ENCODE measurements around the gene MPHOSPH8. TPM values are rescaled to one million over a fixed set of nuclear protein-coding genes. Genes with fewer than 3 reads are reported as not detected.

MPHOSPH8 gene
- total RNA-seq, 4 donors from 2014 or later = 25.8 to 62.7 (median 48.6) TPM

DNA sequence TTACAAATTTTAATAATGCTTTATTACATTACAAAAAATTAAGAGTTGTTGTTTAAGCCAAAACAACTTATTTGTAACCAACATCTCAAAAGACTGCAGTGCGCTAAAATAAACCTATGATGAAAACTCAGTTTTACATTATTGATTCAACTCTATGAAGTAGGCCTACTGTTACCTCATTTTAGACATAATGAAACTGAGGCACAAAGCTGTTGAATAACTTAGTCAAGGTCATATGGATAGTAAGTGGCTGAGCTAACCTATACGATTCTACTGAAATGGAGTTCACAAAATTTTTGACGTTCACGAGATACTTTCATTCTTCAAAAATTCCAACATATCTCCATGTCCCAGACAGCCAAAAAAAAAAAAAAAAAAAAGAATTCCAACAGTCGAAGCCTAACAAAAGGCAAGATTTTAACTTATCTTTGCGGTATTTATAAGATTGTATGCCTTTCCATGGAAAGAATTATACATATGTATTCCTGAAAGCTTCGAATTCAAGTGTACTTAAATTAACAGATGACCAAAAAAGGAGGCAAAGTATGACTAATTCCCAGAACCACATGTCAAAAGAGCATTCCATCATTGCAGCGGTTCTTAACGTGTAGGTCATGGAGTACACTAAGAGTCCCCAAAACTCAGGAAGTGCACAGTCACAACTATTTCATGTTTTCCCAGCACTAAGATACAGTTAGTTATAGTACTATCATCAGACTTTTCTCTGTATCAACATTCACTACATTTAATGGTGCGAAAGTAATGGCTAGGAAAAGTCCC is 79.9 kb downstream of the MPHOSPH8 start:
- DNase-seq = no peak
- no peak overlapping the region for H3K4me3 ChIP-seq
- TF ChIP-seq, protein P1, sequence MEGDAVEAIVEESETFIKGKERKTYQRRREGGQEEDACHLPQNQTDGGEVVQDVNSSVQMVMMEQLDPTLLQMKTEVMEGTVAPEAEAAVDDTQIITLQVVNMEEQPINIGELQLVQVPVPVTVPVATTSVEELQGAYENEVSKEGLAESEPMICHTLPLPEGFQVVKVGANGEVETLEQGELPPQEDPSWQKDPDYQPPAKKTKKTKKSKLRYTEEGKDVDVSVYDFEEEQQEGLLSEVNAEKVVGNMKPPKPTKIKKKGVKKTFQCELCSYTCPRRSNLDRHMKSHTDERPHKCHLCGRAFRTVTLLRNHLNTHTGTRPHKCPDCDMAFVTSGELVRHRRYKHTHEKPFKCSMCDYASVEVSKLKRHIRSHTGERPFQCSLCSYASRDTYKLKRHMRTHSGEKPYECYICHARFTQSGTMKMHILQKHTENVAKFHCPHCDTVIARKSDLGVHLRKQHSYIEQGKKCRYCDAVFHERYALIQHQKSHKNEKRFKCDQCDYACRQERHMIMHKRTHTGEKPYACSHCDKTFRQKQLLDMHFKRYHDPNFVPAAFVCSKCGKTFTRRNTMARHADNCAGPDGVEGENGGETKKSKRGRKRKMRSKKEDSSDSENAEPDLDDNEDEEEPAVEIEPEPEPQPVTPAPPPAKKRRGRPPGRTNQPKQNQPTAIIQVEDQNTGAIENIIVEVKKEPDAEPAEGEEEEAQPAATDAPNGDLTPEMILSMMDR (IDR thresholded peaks at IDR 0.05) = no peak
- no peak for TF ChIP-seq POLR2A (IDR thresholded peaks at IDR 0.05)
- TF ChIP-seq EP300 (IDR thresholded peaks at IDR 0.05; ENCODE audit: low read depth) = no peak
- no peak for TF ChIP-seq POLR2AphosphoS5 (IDR thresholded peaks at IDR 0.05)
- no peaks in the 10 kb centered on the region for H3K4me1 ChIP-seq
- intact Hi-C loops (cut with DNase I; ENCODE audit: low total_unique reads) = no loop called here
- H3K27me3 ChIP-seq = no peaks in the 10 kb centered on the region
- no peaks in the 10 kb centered on the region for H3K9me3 ChIP-seq
- in situ Hi-C loops (cut with MboI; ENCODE audit: low pct_ligation_motif_present in 1 of 4, low pct_unique_long_range_greater_than_20kb in 1 of 4, low sequenced_read_pairs in 3 of 4) = no loop called here
- 64 to 65% methylated on average over 10 of the region's 10 CpGs for WGBS, 2 donors (ENCODE audit: low coverage in 1 of 2)
- peaks cover 0 to 6% (median 0%) of the 10 kb centered on the region in 4 donors for H3K36me3 ChIP-seq
- H3K27ac ChIP-seq = no peak overlapping the region

DNA sequence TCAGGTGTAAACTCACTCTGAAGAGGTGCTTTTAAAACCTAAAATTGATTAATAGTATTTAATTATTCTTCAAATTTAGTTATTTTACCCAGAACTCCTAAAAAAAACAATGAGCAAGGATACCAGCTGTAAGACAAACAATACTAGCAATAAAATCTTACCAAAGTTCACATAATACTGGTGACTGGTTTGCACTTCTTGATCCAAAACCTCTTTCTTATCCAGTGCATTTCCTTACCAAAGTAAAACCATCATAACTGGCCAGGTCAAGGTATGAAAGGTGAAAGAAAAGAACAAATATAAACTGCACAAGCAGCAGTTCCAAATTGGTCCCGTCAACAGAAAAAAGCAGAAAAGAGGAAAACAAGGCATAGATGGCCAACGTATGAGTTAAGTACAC is 86.6 kb downstream of the MPHOSPH8 start:
- intact Hi-C loops (cut with DNase I; ENCODE audit: low total_unique reads) (no loop called here), in situ Hi-C loops (cut with MboI; ENCODE audit: low pct_ligation_motif_present in 1 of 4, low pct_unique_long_range_greater_than_20kb in 1 of 4, low sequenced_read_pairs in 3 of 4) (no loop called here)
- Histone ChIP-seq H3K9me3 (no peaks in the 10 kb centered on the region), H3K4me1 (peaks cover 0 to 14% (median 2%) of the 10 kb centered on the region in 4 donors), H3K4me3 (no peak overlapping the region), H3K27ac (no peak overlapping the region), H3K36me3 (peaks cover 0 to 9% (median 0%) of the 10 kb centered on the region in 4 donors), H3K27me3 (no peaks in the 10 kb centered on the region)
- DNase-seq = no peak
- 41 to 50% methylated on average over 2 of the region's 2 CpGs for WGBS, 2 donors (ENCODE audit: low coverage in 1 of 2)
- TF ChIP-seq, protein P1 (IDR thresholded peaks at IDR 0.05) = no peak
- no peak for TF ChIP-seq POLR2A (IDR thresholded peaks at IDR 0.05)
- TF ChIP-seq EP300 (IDR thresholded peaks at IDR 0.05; ENCODE audit: low read depth) = no peak
- TF ChIP-seq POLR2AphosphoS5 (IDR thresholded peaks at IDR 0.05) = no peak

Other genes starting within 250 kb of the MPHOSPH8 start
- gene TPTE2, start 72.1 kb upstream of the MPHOSPH8 start, total RNA-seq = not detected
- gene PSPC1, start 149.3 kb downstream of the MPHOSPH8 start, total RNA-seq = 100 to 1,000 TPM in 1 of 4 donors, 10 to 100 TPM in 3; 60.2 to 304 (median 83.6) TPM
- gene ZMYM5, start 230.0 kb downstream of the MPHOSPH8 start, total RNA-seq = 100 to 1,000 TPM in 1 of 4 donors, 10 to 100 TPM in 2, 1 to 10 TPM in 1; 4.9 to 259 (median 14.3) TPM

Measured in transverse colon (tissue), 4 donors.